OCI-LY7 (cell line): Measurements from ENCODE around the gene PROSER2. TPM values are rescaled to one million over a fixed set of nuclear protein-coding genes. Genes with fewer than 3 reads are reported as not detected.

Experiments used
- BruUV-seq: library from RNA; stranded (reverse); fragments of 400-500 nt; replicated peaks from 2 replicates; lab custom pipeline; 2021; lab: Mats Ljungman, UMichigan
- CTCF ChIA-PET: fragments of 300-600 bp; sonication (Branson Sonifier 250); formaldehyde crosslinking; loops from one replicate; lab custom pipeline; 2022; ENCODE audit warnings: antibody characterized with exemption; ENCODE audit not compliant: unreplicated experiment; lab: Charles Lee
- POLR2A ChIA-PET: fragments of 300-600 bp; sonication (Branson Sonifier 250); formaldehyde crosslinking; loops from one replicate; lab custom pipeline; 2022; ENCODE audit warnings: antibody characterized with exemption; lab: Charles Lee
- DNase-seq: peaks from one replicate; pipeline ENCODE4 v3.0.0-alpha.2; 2015; ENCODE audit warnings: low spot score
- H2AFZ ChIP-seq: fragments of 200-600 bp; sonication (generic), shearing (Covaris generic); 2 replicates; pipeline ENCODE4 v1.6.1; 2014; ENCODE audit warnings: mild to moderate bottlenecking, antibody characterized with exemption, low read length, moderate library complexity
- H3K27ac ChIP-seq: fragments of 200-600 bp; sonication (generic); 2 replicates; pipeline ENCODE4 v1.5.1; 2014; ENCODE audit warnings: mixed run types, low read depth, mild to moderate bottlenecking, moderate library complexity, low read length, inconsistent platforms; ENCODE audit not compliant: poor library complexity, severe bottlenecking
- H3K36me3 ChIP-seq: fragments of 200-600 bp; sonication (generic); 2 replicates; pipeline ENCODE4 v1.6.1; 2014; ENCODE audit warnings: mild to moderate bottlenecking, antibody characterized with exemption, low read length, moderate library complexity, mixed read lengths; ENCODE audit not compliant: insufficient read depth
- H3K4me1 ChIP-seq: fragments of 200-600 bp; sonication (generic); 2 replicates; pipeline ENCODE4 v1.5.1; 2014; ENCODE audit warnings: mild to moderate bottlenecking, low read length; ENCODE audit not compliant: insufficient read depth, poor library complexity, severe bottlenecking
- H3K4me2 ChIP-seq: fragments of 200-600 bp; sonication (generic); 2 replicates; pipeline ENCODE4 v1.6.1; 2014; ENCODE audit warnings: mild to moderate bottlenecking, low read length
- H3K4me3 ChIP-seq: fragments of 200-600 bp; sonication (generic); 2 replicates; pipeline ENCODE4 v1.5.1; 2014; ENCODE audit warnings: mild to moderate bottlenecking, low read depth, low read length; ENCODE audit not compliant: poor library complexity, severe bottlenecking
- H3K79me2 ChIP-seq: fragments of 200-600 bp; sonication (generic); 2 replicates; pipeline ENCODE4 v1.6.1; 2016; ENCODE audit warnings: low read depth, mild to moderate bottlenecking, low read length, moderate library complexity, mixed read lengths; ENCODE audit not compliant: insufficient read depth
- H3K9me2 ChIP-seq: fragments of 200-600 bp; sonication (generic); 2 replicates; pipeline ENCODE4 v1.6.1; 2016; ENCODE audit warnings: mild to moderate bottlenecking, low read length, mixed read lengths; ENCODE audit not compliant: insufficient read depth
- H3K9me3 ChIP-seq: fragments of 200-600 bp; sonication (generic); 2 replicates; pipeline ENCODE4 v1.6.1; 2014; ENCODE audit warnings: mild to moderate bottlenecking, mixed run types, low read length, mixed read lengths
- H4K20me1 ChIP-seq: fragments of 200-600 bp; sonication (generic); 2 replicates; pipeline ENCODE4 v1.6.1; 2014; ENCODE audit warnings: mild to moderate bottlenecking, antibody characterized with exemption, low read length, moderate library complexity, mixed read lengths; ENCODE audit not compliant: insufficient read depth
- EZH2phosphoT487 ChIP-seq: fragments of 200-600 bp; sonication (generic); IDR thresholded peaks from 2 replicates; pipeline ENCODE4 v1.6.1; 2018; ENCODE audit warnings: low read depth, borderline replicate concordance, mild to moderate bottlenecking, mixed run types, antibody characterized with exemption, low read length, moderate library complexity, mixed read lengths
- intact Hi-C: fragments of 100-400 bp; cut with micrococcal nuclease; formaldehyde crosslinking; loops from one replicate; pipeline ENCODE4 v1.10.0; 2022; ENCODE audit not compliant: unreplicated experiment
- total RNA-seq, 2 experiments: library from RNA; depleted of rRNA in 1 of 2; stranded (reverse); fragments of >200 nt in 1 of 2; shearing (Covaris generic) in 1 of 2; gene quantifications; 2 replicates each; pipeline ENCODE4 v1.2.3, GENCODE V29; 2014 to 2022
- TF ChIP-seq, protein P1 (sequence below): fragments of 200-600 bp; sonication (generic); conservative IDR thresholded peaks from 2 replicates; pipeline ENCODE4 v1.5.1; 2014; ENCODE audit warnings: mild to moderate bottlenecking, antibody characterized with exemption, low read length, moderate library complexity, mixed read lengths

The PROSER2 gene
- total RNA-seq, 2 experiments from 2014 or later, result not detected

- no peaks in the 10 kb centered on the region for H4K20me1 ChIP-seq
- no peaks in the 10 kb centered on the region for H3K36me3 ChIP-seq
- H3K27ac ChIP-seq, result no peak overlapping the region
- CTCF ChIA-PET, result no interaction called here
- BruUV-seq, result no TSS peak
- no peaks in the 10 kb centered on the region for H3K4me1 ChIP-seq
- no peak overlapping the region for H3K4me2 ChIP-seq
- TF ChIP-seq, protein P1, sequence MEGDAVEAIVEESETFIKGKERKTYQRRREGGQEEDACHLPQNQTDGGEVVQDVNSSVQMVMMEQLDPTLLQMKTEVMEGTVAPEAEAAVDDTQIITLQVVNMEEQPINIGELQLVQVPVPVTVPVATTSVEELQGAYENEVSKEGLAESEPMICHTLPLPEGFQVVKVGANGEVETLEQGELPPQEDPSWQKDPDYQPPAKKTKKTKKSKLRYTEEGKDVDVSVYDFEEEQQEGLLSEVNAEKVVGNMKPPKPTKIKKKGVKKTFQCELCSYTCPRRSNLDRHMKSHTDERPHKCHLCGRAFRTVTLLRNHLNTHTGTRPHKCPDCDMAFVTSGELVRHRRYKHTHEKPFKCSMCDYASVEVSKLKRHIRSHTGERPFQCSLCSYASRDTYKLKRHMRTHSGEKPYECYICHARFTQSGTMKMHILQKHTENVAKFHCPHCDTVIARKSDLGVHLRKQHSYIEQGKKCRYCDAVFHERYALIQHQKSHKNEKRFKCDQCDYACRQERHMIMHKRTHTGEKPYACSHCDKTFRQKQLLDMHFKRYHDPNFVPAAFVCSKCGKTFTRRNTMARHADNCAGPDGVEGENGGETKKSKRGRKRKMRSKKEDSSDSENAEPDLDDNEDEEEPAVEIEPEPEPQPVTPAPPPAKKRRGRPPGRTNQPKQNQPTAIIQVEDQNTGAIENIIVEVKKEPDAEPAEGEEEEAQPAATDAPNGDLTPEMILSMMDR, result no peak
- no peak for TF ChIP-seq EZH2phosphoT487
- POLR2A ChIA-PET, result interaction anchor here (0.7 to 0.9 kb wide), 3 partner anchors 9 to 79 kb away, joined by 3 read pairs; no protein-coding TSS in a partner anchor
- no peak overlapping the region for H2AFZ ChIP-seq
- no peak for DNase-seq
- H3K4me3 ChIP-seq, result no peak overlapping the region
- intact Hi-C loops, result no loop called here
- no peaks in the 10 kb centered on the region for H3K9me2 ChIP-seq
- no peaks in the 10 kb centered on the region for H3K79me2 ChIP-seq
- H3K9me3 ChIP-seq, result no peaks in the 10 kb centered on the region
These were observed 47.7 kb upstream of the PROSER2 start for GRCh38 chr10:11775412-11775811.

- no peak for DNase-seq
- no peaks in the 10 kb centered on the region for H3K9me3 ChIP-seq
- H3K27ac ChIP-seq, result no peak overlapping the region
- no peaks in the 10 kb centered on the region for H3K79me2 ChIP-seq
- no peaks in the 10 kb centered on the region for H3K36me3 ChIP-seq
- CTCF ChIA-PET, result no interaction called here
- H3K4me3 ChIP-seq, result no peak overlapping the region
- no TSS peak for BruUV-seq
- no peaks in the 10 kb centered on the region for H3K9me2 ChIP-seq
- H2AFZ ChIP-seq, result no peak overlapping the region
- H3K4me1 ChIP-seq, result no peaks in the 10 kb centered on the region
- POLR2A ChIA-PET, result no interaction called here
- H4K20me1 ChIP-seq, result no peaks in the 10 kb centered on the region
- TF ChIP-seq, protein P1, result no peak
- TF ChIP-seq EZH2phosphoT487, result no peak
- intact Hi-C loops, result no loop called here
- no peak overlapping the region for H3K4me2 ChIP-seq
These were observed 47.1 kb upstream of the PROSER2 start for GRCh38 chr10:11776080-11776479.

GRCh38 chr10:11781114-11781513, 42.0 kb upstream of the PROSER2 start:
- Histone ChIP-seq H2AFZ (no peak overlapping the region), H3K27ac (no peak overlapping the region), H3K4me3 (no peak overlapping the region), H4K20me1 (no peaks in the 10 kb centered on the region), H3K36me3 (no peaks in the 10 kb centered on the region), H3K4me2 (no peak overlapping the region), H3K79me2 (no peaks in the 10 kb centered on the region), H3K9me2 (no peaks in the 10 kb centered on the region), H3K4me1 (no peaks in the 10 kb centered on the region), H3K9me3 (no peaks in the 10 kb centered on the region)
- ChIA-PET CTCF (no interaction called here), POLR2A (no interaction called here)
- intact Hi-C loops, result no loop called here
- no peak for DNase-seq
- no TSS peak for BruUV-seq
- no peak for TF ChIP-seq EZH2phosphoT487
- TF ChIP-seq, protein P1, result no peak
